ENCODE data around the gene SHFL.

Gene SHFL

GRCh38 chr19:10116866-10117616 lies 30.9 kb downstream of the SHFL start:
- Mint-ChIP-seq H3K4me3 (peak overlapping the region; percentile 52), H3K27ac (peak overlapping the region; percentile 74), H3K9me3 (no peaks in the 10 kb centered on the region), H3K27me3 (no peaks in the 10 kb centered on the region), H3K36me3 (ENCODE audit: low read depth) (peaks cover 84% of the 10 kb centered on the region), H3K4me1 (ENCODE audit: low read depth) (peaks cover 78% of the 10 kb centered on the region)
- intact Hi-C loops (cut with micrococcal nuclease): no loop called here

- Mint-ChIP-seq H3K36me3 (ENCODE audit: low read depth) (peaks cover 71% of the 10 kb centered on the region), H3K9me3 (no peaks in the 10 kb centered on the region), H3K27me3 (no peaks in the 10 kb centered on the region), H3K4me3 (peak overlapping the region; percentile 90), H3K4me1 (ENCODE audit: low read depth) (peaks cover 65% of the 10 kb centered on the region), H3K27ac (peak overlapping the region; percentile 93)
- intact Hi-C loops (cut with micrococcal nuclease): no loop called here
Measured at GRCh38 chr19:10118960-10119359, 32.8 kb downstream of the SHFL start.

DNA sequence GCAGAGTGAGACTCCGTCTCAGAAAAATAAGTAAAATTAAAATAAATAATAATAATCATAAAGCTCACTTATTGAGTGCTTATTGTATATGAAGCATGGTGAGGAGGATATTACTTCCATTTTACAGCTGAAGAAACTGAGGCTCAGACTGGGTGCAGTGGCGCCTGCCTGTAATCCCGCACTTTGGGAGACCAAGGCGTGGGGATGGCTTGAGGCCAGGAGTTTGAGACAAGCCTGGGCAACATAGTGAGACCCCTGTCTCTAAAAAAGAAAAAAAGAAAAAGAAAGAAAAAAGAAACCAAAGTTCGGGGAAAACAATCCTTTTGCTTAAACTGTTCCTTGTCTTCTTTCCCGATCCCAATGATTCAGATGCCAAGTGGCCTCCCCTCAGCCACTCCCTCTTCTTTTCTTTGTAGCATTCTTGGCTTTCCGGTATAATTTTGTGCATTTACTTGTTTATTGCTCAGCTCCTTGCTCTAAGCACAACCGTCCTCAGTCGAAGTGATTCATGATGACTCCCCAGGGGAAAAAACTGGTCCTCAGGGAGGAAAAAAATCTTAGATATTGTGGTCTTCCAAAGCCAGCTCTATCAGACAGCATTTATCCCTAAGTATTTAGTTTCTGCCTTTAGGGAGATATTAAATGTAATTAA lies 34.5 kb downstream of the SHFL start:
- intact Hi-C loops (cut with micrococcal nuclease): loop anchor here (2.0 kb wide), 1 partner anchor 14 kb away; no protein-coding TSS in a partner anchor
- H3K27me3 Mint-ChIP-seq: no peaks in the 10 kb centered on the region
- H3K4me1 Mint-ChIP-seq (ENCODE audit: low read depth): peaks cover 62% of the 10 kb centered on the region
- peaks cover 66% of the 10 kb centered on the region for H3K36me3 Mint-ChIP-seq (ENCODE audit: low read depth)
- H3K27ac Mint-ChIP-seq: peak overlapping the region; percentile 93
- no peaks in the 10 kb centered on the region for H3K9me3 Mint-ChIP-seq
- no peak overlapping the region for H3K4me3 Mint-ChIP-seq

- Mint-ChIP-seq H3K36me3 (ENCODE audit: low read depth) (peaks cover 52% of the 10 kb centered on the region), H3K9me3 (no peaks in the 10 kb centered on the region), H3K27ac (peak overlapping the region; percentile 95), H3K4me1 (ENCODE audit: low read depth) (peaks cover 49% of the 10 kb centered on the region), H3K4me3 (no peak overlapping the region), H3K27me3 (no peaks in the 10 kb centered on the region)
- intact Hi-C loops (cut with micrococcal nuclease): no loop called here
Measured at GRCh38 chr19:10122045-10122444, 35.9 kb downstream of the SHFL start.

DNA sequence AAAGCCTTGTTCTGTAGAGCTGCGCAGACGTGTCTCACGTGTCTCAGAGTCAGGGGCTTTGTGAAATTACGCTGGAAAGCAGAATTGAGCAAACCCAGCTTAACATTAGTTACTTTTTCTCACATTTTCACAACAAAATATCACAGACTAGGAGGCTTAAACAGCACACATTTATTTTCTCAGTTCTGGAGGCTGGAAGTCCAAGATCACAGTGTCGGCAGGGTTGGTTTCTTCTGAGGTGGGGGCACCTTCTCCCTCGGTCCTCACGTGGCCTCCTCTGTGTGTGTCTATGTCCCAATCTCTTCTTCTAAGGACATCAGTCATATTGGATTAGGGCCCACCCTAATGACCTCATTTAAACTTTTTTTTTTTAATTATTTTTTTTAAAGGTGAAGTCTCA lies 38.3 kb downstream of the SHFL start:
- H3K4me3 Mint-ChIP-seq: no peak overlapping the region
- peak overlapping the region; percentile 95 for H3K27ac Mint-ChIP-seq
- no peaks in the 10 kb centered on the region for H3K27me3 Mint-ChIP-seq
- no peaks in the 10 kb centered on the region for H3K9me3 Mint-ChIP-seq
- H3K36me3 Mint-ChIP-seq (ENCODE audit: low read depth): peaks cover 43% of the 10 kb centered on the region
- intact Hi-C loops (cut with micrococcal nuclease): no loop called here
- peaks cover 40% of the 10 kb centered on the region for H3K4me1 Mint-ChIP-seq (ENCODE audit: low read depth)

GRCh38 chr19:10126213-10126639 lies 40.1 kb downstream of the SHFL start:
- peaks cover 38% of the 10 kb centered on the region for H3K4me1 Mint-ChIP-seq (ENCODE audit: low read depth)
- H3K36me3 Mint-ChIP-seq (ENCODE audit: low read depth): peaks cover 56% of the 10 kb centered on the region
- peak overlapping the region; percentile 95 for H3K27ac Mint-ChIP-seq
- intact Hi-C loops (cut with micrococcal nuclease): no loop called here
- H3K4me3 Mint-ChIP-seq: peak overlapping the region; percentile 20
- no peaks in the 10 kb centered on the region for H3K9me3 Mint-ChIP-seq
- no peaks in the 10 kb centered on the region for H3K27me3 Mint-ChIP-seq

DNA sequence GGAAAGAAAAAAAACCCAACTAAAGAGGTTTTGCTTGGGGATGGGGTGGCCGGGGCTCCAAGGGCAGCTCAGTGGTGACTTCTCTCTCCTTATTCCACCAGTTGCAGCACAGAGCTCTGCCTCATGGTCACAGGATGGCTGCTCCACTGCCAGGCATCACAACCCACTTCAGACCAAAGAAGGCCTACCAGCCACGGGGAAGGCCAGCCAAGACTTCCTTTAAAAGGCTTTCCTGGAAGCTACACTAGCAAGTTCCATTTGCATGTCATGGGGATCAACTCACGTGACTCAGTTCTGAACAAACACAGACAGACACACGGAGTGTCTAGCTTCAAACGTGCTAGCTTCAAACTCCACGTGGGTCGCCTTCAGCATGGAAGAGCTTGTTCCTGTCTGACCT lies 46.8 kb downstream of the SHFL start:
- Mint-ChIP-seq H3K4me1 (ENCODE audit: low read depth) (peaks cover 71% of the 10 kb centered on the region), H3K36me3 (ENCODE audit: low read depth) (peaks cover 100% of the 10 kb centered on the region), H3K27me3 (no peaks in the 10 kb centered on the region), H3K27ac (peak overlapping the region; percentile 95), H3K9me3 (peaks cover 9% of the 10 kb centered on the region), H3K4me3 (no peak overlapping the region)
- intact Hi-C loops (cut with micrococcal nuclease): no loop called here

DNA sequence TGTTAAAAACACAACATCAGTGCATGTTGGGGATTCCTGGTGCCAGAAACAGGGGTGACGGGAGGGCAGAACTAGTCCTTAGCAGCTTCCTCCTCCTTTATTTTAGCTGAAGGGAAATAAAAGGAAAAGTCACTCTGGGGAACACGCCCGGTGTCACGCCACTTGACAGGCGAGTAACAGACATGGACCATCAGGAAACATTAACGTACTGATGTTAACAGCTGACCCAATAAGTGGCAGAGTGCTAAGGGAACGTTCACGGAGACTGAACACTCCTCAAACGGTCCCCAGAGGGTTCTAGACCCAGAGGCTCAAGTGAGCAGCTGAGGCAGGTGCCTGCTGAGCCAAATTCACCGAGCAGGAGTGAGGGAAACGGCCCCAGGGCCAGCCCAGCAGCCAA lies 47.5 kb downstream of the SHFL start:
- Mint-ChIP-seq H3K9me3 (peaks cover 9% of the 10 kb centered on the region), H3K27me3 (no peaks in the 10 kb centered on the region), H3K27ac (peak overlapping the region; percentile 95), H3K36me3 (ENCODE audit: low read depth) (peaks cover 100% of the 10 kb centered on the region), H3K4me3 (no peak overlapping the region), H3K4me1 (ENCODE audit: low read depth) (peaks cover 72% of the 10 kb centered on the region)
- intact Hi-C loops (cut with micrococcal nuclease): no loop called here

DNA sequence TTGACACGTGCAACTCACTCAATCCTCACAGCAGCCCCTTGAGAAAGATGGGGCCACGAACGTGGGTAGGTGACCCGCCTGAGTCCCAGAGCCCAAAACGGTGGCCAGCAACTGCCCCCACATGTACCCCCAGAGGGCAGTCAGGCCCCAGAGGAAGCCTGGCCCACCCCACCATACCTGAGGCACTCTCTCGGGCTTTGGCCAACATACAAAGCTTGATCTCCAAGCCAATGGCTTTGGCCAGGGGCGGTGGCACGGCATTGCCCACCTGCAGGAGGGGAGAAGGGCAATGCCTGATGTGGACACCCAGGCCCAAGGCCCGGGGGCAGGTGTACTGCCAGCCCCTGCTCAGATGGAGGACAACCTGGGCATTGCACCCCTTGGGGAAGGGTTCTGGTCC lies 47.9 kb downstream of the SHFL start:
- intact Hi-C loops (cut with micrococcal nuclease): loop anchor here (2.0 kb wide), 1 partner anchor 13 kb away; no protein-coding TSS in a partner anchor
- peaks cover 9% of the 10 kb centered on the region for H3K9me3 Mint-ChIP-seq
- peak overlapping the region; percentile 95 for H3K27ac Mint-ChIP-seq
- H3K4me1 Mint-ChIP-seq (ENCODE audit: low read depth): peaks cover 77% of the 10 kb centered on the region
- H3K4me3 Mint-ChIP-seq: no peak overlapping the region
- H3K27me3 Mint-ChIP-seq: no peaks in the 10 kb centered on the region
- peaks cover 100% of the 10 kb centered on the region for H3K36me3 Mint-ChIP-seq (ENCODE audit: low read depth)

- intact Hi-C loops (cut with micrococcal nuclease): loop anchor here (2.0 kb wide), 1 partner anchor 15 kb away; no protein-coding TSS in a partner anchor
Measured at GRCh38 chr19:10135551-10136334, 49.6 kb downstream of the SHFL start.

GRCh38 chr19:10136936-10137335 lies 50.8 kb downstream of the SHFL start:
- intact Hi-C loops (cut with micrococcal nuclease): no loop called here
- Mint-ChIP-seq H3K9me3 (peaks cover 9% of the 10 kb centered on the region), H3K4me1 (ENCODE audit: low read depth) (peaks cover 75% of the 10 kb centered on the region), H3K36me3 (ENCODE audit: low read depth) (peaks cover 100% of the 10 kb centered on the region), H3K27ac (peak overlapping the region; percentile 95), H3K27me3 (no peaks in the 10 kb centered on the region), H3K4me3 (peak overlapping the region; percentile 77)

More at GRCh38 chr19:10135551-10136334, 49.6 kb downstream of the SHFL start:
- peak overlapping the region; percentile 95 for H3K27ac Mint-ChIP-seq
- H3K36me3 Mint-ChIP-seq (ENCODE audit: low read depth): peaks cover 100% of the 10 kb centered on the region
- H3K4me1 Mint-ChIP-seq (ENCODE audit: low read depth): peaks cover 83% of the 10 kb centered on the region
- peaks cover 9% of the 10 kb centered on the region for H3K9me3 Mint-ChIP-seq
- H3K27me3 Mint-ChIP-seq: no peaks in the 10 kb centered on the region
- peak overlapping the region; percentile 77 for H3K4me3 Mint-ChIP-seq

GRCh38 chr19:10137751-10138682 lies 51.9 kb downstream of the SHFL start:
- intact Hi-C loops (cut with micrococcal nuclease): no loop called here
- Mint-ChIP-seq H3K9me3 (peaks cover 3% of the 10 kb centered on the region), H3K27me3 (no peaks in the 10 kb centered on the region), H3K4me1 (ENCODE audit: low read depth) (peaks cover 68% of the 10 kb centered on the region), H3K27ac (peak overlapping the region; percentile 95), H3K36me3 (ENCODE audit: low read depth) (peaks cover 100% of the 10 kb centered on the region), H3K4me3 (peak overlapping the region; percentile 77)
